HUES64 (cell line): ENCODE measurements around the gene FRMD5. TPM values are rescaled to one million over a fixed set of nuclear protein-coding genes. Genes with fewer than 3 reads are reported as not detected.
"Not testable (repeated sequence)": the region's sequence is repeated elsewhere in the genome, so short reads cannot be mapped to it uniquely, and the experiment has no call there.

Source experiments
- H3K27ac ChIP-seq: 2 replicates; pipeline ENCODE4 v1.7.0; 2013; ENCODE audit warnings: low read depth, low read length, inconsistent platforms
- H3K27me3 ChIP-seq: 2 replicates; pipeline ENCODE4 v1.6.1; 2013; ENCODE audit warnings: mild to moderate bottlenecking, low read length; ENCODE audit not compliant: insufficient read depth
- H3K36me3 ChIP-seq: 2 replicates; pipeline ENCODE4 v1.6.1; 2013; ENCODE audit warnings: mild to moderate bottlenecking, low read length; ENCODE audit not compliant: insufficient read depth
- H3K4me1 ChIP-seq: 2 replicates; pipeline ENCODE4 v1.6.1; 2013; ENCODE audit warnings: mild to moderate bottlenecking, low read length, moderate library complexity; ENCODE audit not compliant: insufficient read depth
- H3K4me3 ChIP-seq: 2 replicates; pipeline ENCODE4 v1.5.1; 2013; ENCODE audit warnings: mild to moderate bottlenecking, low read length, moderate library complexity
- H3K9ac ChIP-seq: 2 replicates; pipeline ENCODE4 v1.6.1; 2013; ENCODE audit warnings: mild to moderate bottlenecking, low read depth, low read length
- H3K9me3 ChIP-seq: 2 replicates; pipeline ENCODE4 v1.6.1; 2013; ENCODE audit warnings: low read depth, low read length; ENCODE audit not compliant: insufficient read depth
- WGBS: fragments of 150-250, 120-280 bp; methylation state at CpG from one replicate; pipeline ENCODE4 v1.1.7; 2013; ENCODE audit warnings: missing lambda C conversion rate; 5-methylcytosine and 5-hydroxymethylcytosine counted together
- polyA plus RNA-seq, 2 experiments: library from polyadenylated mRNA; stranded (reverse); fragments of 50-300 nt; gene quantifications; one replicate each; pipeline ENCODE4 v1.2.3, GENCODE V29; 2013

Gene FRMD5
- 4.2 TPM for polyA plus RNA-seq (2013, experiment 1 of 2)
- polyA plus RNA-seq (2013, experiment 2 of 2) = 5.1 TPM

DNA sequence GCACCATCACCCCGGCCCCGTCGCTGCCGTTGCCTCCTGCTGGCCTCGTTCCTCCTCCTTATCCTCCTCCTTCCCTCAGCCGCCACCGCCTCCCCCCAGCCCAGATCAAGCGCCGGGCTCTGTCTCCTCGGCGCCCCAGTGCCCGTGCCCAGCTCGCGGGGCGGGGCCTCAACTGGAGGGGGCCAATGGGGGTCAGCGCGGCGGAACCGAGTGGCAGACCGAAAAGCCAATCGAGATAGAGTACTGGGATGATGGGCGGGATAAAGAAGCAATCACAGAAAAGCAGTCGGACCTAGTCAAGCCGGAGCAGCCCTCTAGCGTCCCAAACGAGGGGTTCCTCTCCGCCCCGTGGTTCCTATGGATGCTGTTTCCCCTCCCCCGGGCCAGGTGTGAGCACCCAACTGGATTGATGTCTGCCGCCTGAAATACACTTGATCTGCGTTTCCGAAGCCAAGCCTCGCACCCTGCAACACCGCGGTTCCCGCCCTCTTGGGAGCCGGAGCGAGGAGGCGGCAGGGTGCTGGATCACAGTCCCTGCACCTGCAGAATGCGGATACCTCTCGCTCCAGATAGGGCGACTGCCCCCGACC is at the start of gene FRMD5:
Gene FRMD5 (minus strand): TSS at position 121 of the 590 bp plus-strand sequence.
- peak within 1 kb of the TSS; percentile 57 for H3K9ac ChIP-seq
- H3K4me1 ChIP-seq = peaks cover 8% of the 10 kb centered on the region
- peak within 1 kb of the TSS; percentile 76 for H3K4me3 ChIP-seq
- no peaks in the 10 kb centered on the region for H3K36me3 ChIP-seq
- 0 out of 2 replicates have a peak within 1 kb of the TSS, but pooled peaks have one; percentile 42 for H3K27ac ChIP-seq
- under 1% methylated on average over 43 of the region's 43 CpGs for WGBS
- H3K27me3 ChIP-seq = peaks cover 20% of the 10 kb centered on the region
- H3K9me3 ChIP-seq = no peaks in the 10 kb centered on the region

DNA sequence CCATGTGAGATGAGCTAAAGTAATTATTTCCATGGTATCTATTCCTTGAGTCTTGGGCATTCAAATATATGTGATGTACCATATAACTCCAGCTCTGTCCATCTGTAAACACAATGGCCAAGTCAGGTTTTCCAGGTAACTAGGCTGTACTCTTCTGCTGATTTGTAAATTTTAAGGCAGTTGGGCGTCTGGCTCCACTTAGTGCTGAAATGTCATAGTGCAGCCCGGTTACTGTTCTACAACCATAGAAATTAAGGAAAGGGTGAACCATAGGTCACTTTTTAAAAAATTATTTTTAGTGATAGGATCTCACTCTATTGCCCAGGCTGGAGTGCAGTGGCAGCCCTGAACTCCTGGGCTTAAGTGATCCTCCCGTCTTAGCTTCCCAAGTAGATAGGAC is 48.8 kb upstream of the FRMD5 start:
- no peaks in the 10 kb centered on the region for H3K9me3 ChIP-seq
- 89% methylated on average over 3 of the region's 3 CpGs for WGBS
- H3K4me1 ChIP-seq = no peaks in the 10 kb centered on the region
- no peak overlapping the region for H3K9ac ChIP-seq
- H3K27ac ChIP-seq = no peak overlapping the region
- no peaks in the 10 kb centered on the region for H3K36me3 ChIP-seq
- H3K27me3 ChIP-seq = no peaks in the 10 kb centered on the region
- H3K4me3 ChIP-seq = no peak overlapping the region

DNA sequence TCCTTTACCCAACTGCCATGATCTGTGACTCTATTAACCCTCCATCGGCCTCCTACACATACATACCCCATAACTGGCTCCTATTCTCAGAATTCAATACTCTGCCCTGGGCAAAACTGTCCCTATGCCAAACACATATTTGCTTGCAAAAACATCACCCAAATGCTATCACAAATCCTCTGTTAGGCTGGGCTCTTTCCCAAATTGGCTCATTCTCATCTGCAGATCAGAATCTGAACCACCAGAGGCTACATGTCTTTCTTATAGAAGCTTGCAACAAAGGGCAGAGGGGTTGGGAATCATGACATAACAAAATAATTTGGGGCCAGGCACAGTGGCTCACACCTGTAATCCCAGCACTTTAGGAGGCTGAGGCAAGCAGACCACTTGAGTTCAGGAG is 48.1 kb upstream of the FRMD5 start:
- Histone ChIP-seq H3K36me3 (no peaks in the 10 kb centered on the region), H3K4me1 (no peaks in the 10 kb centered on the region), H3K4me3 (no peak overlapping the region), H3K9me3 (no peaks in the 10 kb centered on the region), H3K27ac (no peak overlapping the region), H3K27me3 (no peaks in the 10 kb centered on the region), H3K9ac (no peak overlapping the region)
- WGBS = 92% methylated on average over 1 of the region's 1 CpG

DNA sequence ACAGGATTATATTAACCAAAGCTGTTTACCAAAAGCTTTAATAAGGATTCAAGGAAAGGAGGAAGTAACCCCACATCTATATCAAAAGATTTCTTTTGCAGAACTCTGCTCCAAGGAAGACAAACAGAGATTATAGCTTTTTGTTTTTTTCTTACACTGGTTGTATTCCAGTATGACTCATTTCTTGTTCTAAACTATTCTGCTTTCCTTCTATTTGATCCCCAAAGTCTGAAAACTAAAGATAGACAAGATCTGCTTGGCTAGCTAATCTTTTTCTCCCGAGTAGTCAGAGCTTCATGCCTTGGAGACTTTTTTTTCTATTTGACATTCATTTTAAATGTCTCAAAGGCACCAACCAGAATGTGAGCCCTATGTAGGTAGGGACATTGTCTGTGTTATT is 36.8 kb upstream of the FRMD5 start:
- no peak overlapping the region for H3K27ac ChIP-seq

DNA sequence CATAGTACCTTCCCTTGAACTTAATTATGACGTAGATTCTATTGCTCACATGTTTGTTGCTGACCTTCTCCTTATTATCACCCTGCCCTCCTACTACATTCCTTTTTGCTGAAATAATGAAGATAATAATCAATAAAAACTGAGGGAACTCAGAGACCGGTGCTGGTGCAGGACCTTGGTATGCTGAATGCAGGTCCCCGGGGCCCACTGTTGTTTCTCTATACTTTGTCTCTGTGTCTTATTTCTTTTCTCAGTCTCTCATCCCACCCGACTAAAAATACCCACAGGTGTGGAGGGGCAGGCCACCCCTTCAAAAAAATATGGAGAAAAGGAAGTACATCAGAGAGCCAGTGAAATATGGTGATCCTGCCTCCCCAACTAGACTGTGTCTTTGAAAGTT is 34.2 kb upstream of the FRMD5 start:
- not testable (repeated sequence) for H3K9me3 ChIP-seq, H3K36me3 ChIP-seq, H3K9ac ChIP-seq, H3K27me3 ChIP-seq, H3K27ac ChIP-seq, H3K4me1 ChIP-seq, H3K4me3 ChIP-seq
- 95% methylated on average over 2 of the region's 4 CpGs for WGBS

More for the DNA sequence above, 36.8 kb upstream of the FRMD5 start:
- 80% methylated on average over 1 of the region's 1 CpG for WGBS
- H3K4me1 ChIP-seq = no peaks in the 10 kb centered on the region
- H3K27me3 ChIP-seq = no peaks in the 10 kb centered on the region
- no peaks in the 10 kb centered on the region for H3K36me3 ChIP-seq
- H3K9me3 ChIP-seq = no peaks in the 10 kb centered on the region
- H3K9ac ChIP-seq = no peak overlapping the region
- no peak overlapping the region for H3K4me3 ChIP-seq

DNA sequence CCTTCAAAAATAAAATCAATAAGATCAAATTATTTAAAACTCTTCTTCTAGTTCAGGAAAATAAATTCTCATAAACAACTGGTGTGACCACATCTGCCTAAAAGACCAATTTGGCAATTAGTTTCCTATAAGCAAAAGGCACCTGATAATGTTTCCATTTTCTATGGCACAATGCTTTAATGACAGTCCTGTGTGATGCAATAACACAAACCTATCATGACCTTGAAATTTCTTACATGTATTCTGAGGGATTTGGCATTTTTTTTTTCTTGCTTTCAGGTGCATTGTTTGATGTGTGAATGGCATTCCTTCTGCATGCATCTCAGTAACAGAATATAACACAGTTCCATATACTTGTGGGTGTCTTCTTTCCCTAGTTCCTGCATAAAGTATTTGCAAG is 32.5 kb upstream of the FRMD5 start:
- H3K27me3 ChIP-seq = no peaks in the 10 kb centered on the region
- no peaks in the 10 kb centered on the region for H3K36me3 ChIP-seq
- H3K4me1 ChIP-seq = peaks cover under 1% of the 10 kb centered on the region; the same call in 1 of the 2 replicates
- no peaks in the 10 kb centered on the region for H3K9me3 ChIP-seq
- H3K4me3 ChIP-seq = no peak overlapping the region
- H3K27ac ChIP-seq = no peak overlapping the region
- H3K9ac ChIP-seq = no peak overlapping the region

DNA sequence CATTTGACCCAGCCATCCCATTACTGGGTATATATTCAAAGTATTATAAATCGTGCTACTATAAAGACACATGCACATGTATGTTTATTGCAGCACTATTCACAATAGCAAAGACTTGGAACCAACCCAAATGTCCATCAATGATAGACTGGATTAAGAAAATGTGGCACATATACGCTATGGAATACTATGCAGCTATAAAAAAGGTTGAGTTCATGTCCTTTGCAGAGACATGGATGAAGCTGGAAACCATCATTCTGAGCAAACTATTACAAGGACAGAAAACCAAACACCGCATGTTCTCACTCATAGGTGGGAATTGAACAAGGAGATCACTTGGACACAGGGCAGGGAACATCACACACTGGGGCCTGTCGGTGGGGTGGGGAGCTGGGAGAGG is 31.9 kb upstream of the FRMD5 start:
- not testable (repeated sequence) for H3K27me3 ChIP-seq, H3K9me3 ChIP-seq, H3K4me1 ChIP-seq, H3K9ac ChIP-seq, H3K27ac ChIP-seq, H3K4me3 ChIP-seq, H3K36me3 ChIP-seq
- WGBS = 97% methylated on average over 3 of the region's 4 CpGs

DNA sequence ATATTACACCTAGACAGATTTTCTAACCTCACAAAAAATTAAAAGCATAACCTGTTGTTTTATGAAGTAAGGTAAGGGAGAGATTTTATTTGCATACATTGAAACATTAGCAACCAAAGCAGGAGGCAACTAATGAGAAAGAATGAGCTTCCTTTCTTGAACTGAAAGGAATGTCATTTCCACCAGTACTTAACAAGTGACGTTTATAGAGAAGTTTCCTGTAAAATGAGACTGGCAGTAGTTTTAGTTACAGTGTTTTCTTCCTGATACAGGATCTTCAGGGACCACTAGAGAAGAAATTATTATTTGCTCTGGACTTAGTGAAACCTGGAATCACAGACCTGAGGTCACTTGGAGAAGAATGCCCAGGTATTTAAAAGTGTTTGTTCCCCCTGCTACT is 27.4 kb upstream of the FRMD5 start:
- Histone ChIP-seq H3K9me3 (no peaks in the 10 kb centered on the region), H3K9ac (no peak overlapping the region), H3K4me1 (peaks cover 9% of the 10 kb centered on the region; the same call in 1 of the 2 replicates), H3K27me3 (no peaks in the 10 kb centered on the region), H3K27ac (no peak overlapping the region), H3K4me3 (no peak overlapping the region), H3K36me3 (no peaks in the 10 kb centered on the region)
- 72% methylated on average over 1 of the region's 1 CpG for WGBS

DNA sequence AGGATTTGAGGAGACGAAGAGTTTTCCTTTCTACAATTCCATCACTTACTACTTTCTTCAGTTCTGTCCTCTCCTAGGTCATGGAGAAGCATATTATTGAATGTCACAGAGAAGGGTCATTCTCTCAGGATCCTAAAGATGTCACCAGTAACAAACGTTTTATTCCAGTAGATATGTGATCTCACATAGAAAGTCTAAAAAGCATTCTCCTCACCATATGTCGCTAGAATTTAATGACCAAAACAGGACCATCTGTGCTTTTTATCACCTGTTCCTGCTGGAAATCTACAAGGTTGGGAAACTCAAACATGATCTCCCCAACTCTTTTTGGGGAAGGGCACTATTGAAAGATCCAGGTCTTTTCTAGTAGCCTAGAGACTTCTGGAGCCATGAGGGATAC is 24.0 kb upstream of the FRMD5 start:
- Histone ChIP-seq H3K9me3 (no peaks in the 10 kb centered on the region), H3K9ac (no peak overlapping the region), H3K36me3 (no peaks in the 10 kb centered on the region), H3K27me3 (no peaks in the 10 kb centered on the region), H3K4me3 (no peak overlapping the region), H3K4me1 (peaks cover 9% of the 10 kb centered on the region; the same call in 1 of the 2 replicates), H3K27ac (no peak overlapping the region)
- WGBS = 88% methylated on average over 3 of the region's 3 CpGs

DNA sequence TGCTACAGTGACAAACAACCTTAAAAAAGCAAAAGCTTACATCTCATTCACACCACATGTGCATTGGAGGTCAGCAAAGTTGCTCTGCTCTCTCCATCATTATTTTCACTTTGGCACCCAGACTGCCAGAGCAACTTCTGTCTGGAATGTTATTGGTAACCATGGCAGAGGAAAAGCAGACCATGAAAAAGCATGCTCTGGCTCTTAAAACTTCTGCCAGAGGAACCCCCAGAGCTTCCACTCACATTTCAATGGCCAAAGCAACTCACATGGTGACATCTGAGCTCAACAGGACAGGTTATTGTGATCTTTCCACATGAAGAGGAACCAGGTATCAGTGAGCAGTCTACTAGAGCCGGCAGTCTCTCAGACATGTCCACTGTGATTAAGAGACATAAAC is 21.9 kb upstream of the FRMD5 start:
- Histone ChIP-seq H3K9me3 (no peaks in the 10 kb centered on the region), H3K4me3 (no peak overlapping the region), H3K4me1 (peaks cover 4% of the 10 kb centered on the region; the same call in 1 of the 2 replicates), H3K27me3 (no peaks in the 10 kb centered on the region), H3K27ac (no peak overlapping the region), H3K36me3 (no peaks in the 10 kb centered on the region), H3K9ac (no peak overlapping the region)
- 94% methylated on average over 1 of the region's 1 CpG for WGBS

DNA sequence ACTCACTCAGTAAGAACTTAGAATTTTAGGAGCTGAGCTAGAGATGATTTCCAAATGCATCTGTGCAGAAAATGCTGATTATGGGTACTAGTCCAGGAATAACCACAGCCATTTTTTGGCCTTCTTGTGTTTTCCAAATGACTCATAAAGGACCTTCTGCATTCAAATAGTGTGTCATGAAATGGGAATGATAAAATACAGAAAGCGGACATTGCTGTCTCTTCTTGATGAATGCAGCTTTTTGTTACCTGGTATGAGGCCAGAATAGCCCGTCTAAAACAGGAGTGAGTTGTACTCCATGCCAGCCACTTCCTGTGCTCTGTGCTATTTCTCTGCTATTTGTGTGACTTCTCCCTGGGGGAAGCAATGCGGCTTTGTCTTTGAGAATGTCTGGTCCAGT is 20.5 kb upstream of the FRMD5 start:
- Histone ChIP-seq H3K9me3 (no peaks in the 10 kb centered on the region), H3K9ac (no peak overlapping the region), H3K27me3 (no peaks in the 10 kb centered on the region), H3K27ac (no peak overlapping the region), H3K4me3 (no peak overlapping the region), H3K36me3 (no peaks in the 10 kb centered on the region), H3K4me1 (peaks cover 4% of the 10 kb centered on the region; the same call in 1 of the 2 replicates)
- WGBS = 95% methylated on average over 3 of the region's 3 CpGs

DNA sequence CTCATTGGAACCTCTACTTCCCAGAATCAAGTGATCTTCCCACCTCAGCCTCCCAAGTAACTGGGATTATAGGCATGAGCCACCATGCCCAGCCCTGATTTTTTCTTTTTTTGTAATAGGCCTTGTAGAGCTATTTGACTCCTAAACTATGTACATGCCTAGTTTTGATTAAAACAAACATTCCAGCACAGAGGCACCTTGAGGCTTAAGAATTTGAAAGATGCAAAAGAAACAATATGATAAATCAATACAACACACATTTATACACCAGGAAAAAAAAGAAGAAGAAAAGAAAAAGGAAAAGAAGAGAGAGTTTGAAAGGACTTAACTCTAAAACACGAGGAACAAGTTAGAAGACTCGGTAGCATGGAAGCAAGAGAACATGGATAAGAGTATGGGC is 13.9 kb upstream of the FRMD5 start:
- 94% methylated on average over 2 of the region's 2 CpGs for WGBS
- no peaks in the 10 kb centered on the region for H3K36me3 ChIP-seq

More for the DNA sequence above, 13.9 kb upstream of the FRMD5 start:
- H3K9ac ChIP-seq = no peak overlapping the region
- no peaks in the 10 kb centered on the region for H3K4me1 ChIP-seq
- H3K27ac ChIP-seq = no peak overlapping the region
- H3K4me3 ChIP-seq = no peak overlapping the region
- no peaks in the 10 kb centered on the region for H3K27me3 ChIP-seq
- H3K9me3 ChIP-seq = no peaks in the 10 kb centered on the region
